Keratinocyte (primary cell): Measurements from ENCODE around the gene SUSD6.

Source experiments
- EZH2 ChIP-seq: IDR thresholded peaks from one replicate; pipeline ENCODE4 v1.6.1; 2012; ENCODE audit warnings: inconsistent platforms, mild to moderate bottlenecking, low read length, moderate library complexity
- TF ChIP-seq, protein P1 (sequence below), 3 experiments: IDR thresholded peaks in 1 of 3; conservative IDR thresholded peaks in 1 of 3; optimal IDR thresholded peaks in 1 of 3; 2 replicates in 2 of 3; 3 replicates in 1 of 3; pipeline versions ENCODE3 to v1.5.1; 2011; ENCODE audit warnings: low read length in 3 of 3, mild to moderate bottlenecking in 3 of 3, moderate library complexity in 2 of 3, control low read depth in 1 of 3, inconsistent platforms in 1 of 3; ENCODE audit not compliant: insufficient read depth in 2 of 3; ENCODE audit errors: extremely low read depth in 1 of 3

- TF ChIP-seq, protein P1, sequence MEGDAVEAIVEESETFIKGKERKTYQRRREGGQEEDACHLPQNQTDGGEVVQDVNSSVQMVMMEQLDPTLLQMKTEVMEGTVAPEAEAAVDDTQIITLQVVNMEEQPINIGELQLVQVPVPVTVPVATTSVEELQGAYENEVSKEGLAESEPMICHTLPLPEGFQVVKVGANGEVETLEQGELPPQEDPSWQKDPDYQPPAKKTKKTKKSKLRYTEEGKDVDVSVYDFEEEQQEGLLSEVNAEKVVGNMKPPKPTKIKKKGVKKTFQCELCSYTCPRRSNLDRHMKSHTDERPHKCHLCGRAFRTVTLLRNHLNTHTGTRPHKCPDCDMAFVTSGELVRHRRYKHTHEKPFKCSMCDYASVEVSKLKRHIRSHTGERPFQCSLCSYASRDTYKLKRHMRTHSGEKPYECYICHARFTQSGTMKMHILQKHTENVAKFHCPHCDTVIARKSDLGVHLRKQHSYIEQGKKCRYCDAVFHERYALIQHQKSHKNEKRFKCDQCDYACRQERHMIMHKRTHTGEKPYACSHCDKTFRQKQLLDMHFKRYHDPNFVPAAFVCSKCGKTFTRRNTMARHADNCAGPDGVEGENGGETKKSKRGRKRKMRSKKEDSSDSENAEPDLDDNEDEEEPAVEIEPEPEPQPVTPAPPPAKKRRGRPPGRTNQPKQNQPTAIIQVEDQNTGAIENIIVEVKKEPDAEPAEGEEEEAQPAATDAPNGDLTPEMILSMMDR (optimal IDR thresholded peaks at IDR 0.05 in 1 of 3, IDR thresholded peaks at IDR 0.05 in 1 of 3, conservative IDR thresholded peaks at IDR 0.05 in 1 of 3; ENCODE audit: extremely low read depth in 1 of 3, insufficient read depth in 2 of 3, low read length in 3 of 3): no peak
- no peak for TF ChIP-seq EZH2
Observed at GRCh38 chr14:69664865-69665526, 53.6 kb downstream of the SUSD6 start.
